GM12892 (cell line): ENCODE results near the gene ZNF266. TPM values are rescaled to one million over a fixed set of nuclear protein-coding genes. Genes with fewer than 3 reads are reported as not detected.

Experiments used
- DNase-seq: peaks from one replicate; pipeline ENCODE4 v3.0.0; 2011; ENCODE audit not compliant: insufficient read length
- FAIRE-seq: peaks from 2 replicates; lab custom pipeline; 2011; peaks lifted over from hg19 to GRCh38; lab: Jason Lieb, UNC
- POLR2A ChIP-seq: IDR thresholded peaks from 2 replicates; pipeline ENCODE4 v1.6.1; 2011; ENCODE audit warnings: low read depth, low read length, control low read depth
- POLR2AphosphoS5 ChIP-seq: IDR thresholded peaks from 2 replicates; pipeline ENCODE4 v1.6.1; 2011; ENCODE audit warnings: low read depth, low read length, control low read depth
- TAF1 ChIP-seq: IDR thresholded peaks from 2 replicates; pipeline ENCODE4 v1.6.1; 2011; ENCODE audit warnings: low read depth, mild to moderate bottlenecking, control low read depth, low read length, borderline replicate concordance
- polyA plus RNA-seq: library from polyadenylated mRNA; unstranded; fragments of >200 nt; gene quantifications from one replicate; pipeline ENCODE4 v1.2.1, GENCODE V29; 2012; ENCODE audit warnings: missing spikeins, inconsistent platforms; ENCODE audit not compliant: missing spikeins

ZNF266 gene
- 39.5 TPM for polyA plus RNA-seq

- peak; percentile 83; the same call in 1 of the 2 replicates for TF ChIP-seq POLR2A
- TF ChIP-seq POLR2AphosphoS5, result peak; percentile 87
- peak; percentile 47 for TF ChIP-seq TAF1
- FAIRE-seq (peak; percentile 97), DNase-seq (peak; percentile 88)
Measured at GRCh38 chr19:9435279-9436268, at the start of gene ZNF266. Gene ZNF266, minus strand, starts transcription at chr19:9435573. Its CDS starts 15,484 bp downstream, at chr19:9420089.

GRCh38 chr19:9485140-9485539 is 49.8 kb upstream of the ZNF266 start:
- TF ChIP-seq TAF1, result no peak
- no peak for TF ChIP-seq POLR2AphosphoS5
- no peak for TF ChIP-seq POLR2A
- FAIRE-seq (no peak), DNase-seq (no peak)

GRCh38 chr19:9474975-9475374 is 39.6 kb upstream of the ZNF266 start:
- FAIRE-seq (no peak), DNase-seq (no peak)
- TF ChIP-seq POLR2A (no peak), TAF1 (no peak), POLR2AphosphoS5 (no peak)

- TF ChIP-seq POLR2A (no peak), TAF1 (no peak), POLR2AphosphoS5 (no peak)
- DNase-seq, result no peak
- no peak for FAIRE-seq
Measured at GRCh38 chr19:9467161-9467560, 31.8 kb upstream of the ZNF266 start.

- DNase-seq (no peak), FAIRE-seq (no peak)
- no peak for TF ChIP-seq POLR2AphosphoS5
- TF ChIP-seq TAF1, result no peak
- no peak for TF ChIP-seq POLR2A
Measured at GRCh38 chr19:9461938-9462337, 26.6 kb upstream of the ZNF266 start.

GRCh38 chr19:9456018-9456689 is 20.8 kb upstream of the ZNF266 start:
- DNase-seq (no peak), FAIRE-seq (no peak)
- TF ChIP-seq TAF1, result no peak
- TF ChIP-seq POLR2AphosphoS5, result no peak
- TF ChIP-seq POLR2A, result no peak

- TF ChIP-seq POLR2A (no peak), POLR2AphosphoS5 (no peak), TAF1 (no peak)
- FAIRE-seq (no peak), DNase-seq (no peak)
Measured at GRCh38 chr19:9453953-9454352, 18.6 kb upstream of the ZNF266 start.

- no peak for DNase-seq
- FAIRE-seq, result no peak
- no peak for TF ChIP-seq POLR2A
- no peak for TF ChIP-seq TAF1
- no peak for TF ChIP-seq POLR2AphosphoS5
Measured at GRCh38 chr19:9445037-9445436, 9.7 kb upstream of the ZNF266 start.

- DNase-seq (no peak), FAIRE-seq (no peak)
- TF ChIP-seq POLR2A (no peak), POLR2AphosphoS5 (no peak), TAF1 (no peak)
Measured at GRCh38 chr19:9436358-9436757, 985 bp upstream of the ZNF266 start.

- FAIRE-seq (no peak), DNase-seq (no peak)
- TF ChIP-seq POLR2A, result no peak
- no peak for TF ChIP-seq TAF1
- TF ChIP-seq POLR2AphosphoS5, result no peak
Measured at GRCh38 chr19:9431475-9431874, 3.9 kb downstream of the ZNF266 start.

- TF ChIP-seq TAF1, result no peak
- no peak for TF ChIP-seq POLR2A
- TF ChIP-seq POLR2AphosphoS5, result no peak
- DNase-seq, result no peak
- FAIRE-seq, result no peak
Measured at GRCh38 chr19:9430444-9430843, 4.9 kb downstream of the ZNF266 start.
